Measurements from ENCODE around the gene STRN. TPM values are rescaled to one million over a fixed set of nuclear protein-coding genes. Genes with fewer than 3 reads are reported as not detected.

Gene STRN
- total and polyA plus RNA-seq, 2 experiments from 2014 or later: 6.5 to 12.1 TPM

GRCh38 chr2:36921984-36922383 lies 44.4 kb downstream of the STRN start:
- no peaks in the 10 kb centered on the region for H3K9me3 ChIP-seq (ENCODE audit: low read depth)
- no peak overlapping the region for H3K4me2 ChIP-seq (ENCODE audit: unreplicated experiment)
- no peak overlapping the region for H2AFZ ChIP-seq
- H3K79me2 ChIP-seq (ENCODE audit: insufficient read depth): peaks cover 51% of the 10 kb centered on the region
- in situ Hi-C loops (cut with MboI): no loop called here
- peaks cover 12% of the 10 kb centered on the region for H3K4me1 ChIP-seq (ENCODE audit: insufficient read depth)
- 79 to 84% methylated on average over 3 of the region's 3 CpGs for WGBS, 2 experiments (ENCODE audit: low coverage in 1 of 2, low lambda C conversion rate in 2 of 2, missing lambda C conversion rate in 2 of 2)
- H3K27me3 ChIP-seq (replicated peaks; ENCODE audit: insufficient read depth): no peaks in the 10 kb centered on the region
- H3K36me3 ChIP-seq (ENCODE audit: low read depth): no peaks in the 10 kb centered on the region
- no peak overlapping the region for H3K27ac ChIP-seq
- H3F3A ChIP-seq (ENCODE audit: insufficient read depth): peaks cover 8% of the 10 kb centered on the region; the same call in 1 of the 2 replicates
- no peaks in the 10 kb centered on the region for H3K9me2 ChIP-seq (ENCODE audit: insufficient read depth)
- no peak for TF ChIP-seq EZH2 (IDR thresholded peaks at IDR 0.05; ENCODE audit: insufficient read depth, poor library complexity, severe bottlenecking)
- TF ChIP-seq EZH2phosphoT487 (IDR thresholded peaks at IDR 0.05; ENCODE audit: insufficient read depth, low read depth): no peak
- no peaks in the 10 kb centered on the region for H4K20me1 ChIP-seq (ENCODE audit: insufficient read depth)
- H3K9ac ChIP-seq: no peak overlapping the region
- H3K4me3 ChIP-seq: no peak overlapping the region
- peak; percentile 2 for DNase-seq

GRCh38 chr2:36919041-36919837 lies 47.1 kb downstream of the STRN start:
- Histone ChIP-seq H3K4me3 (no peak overlapping the region), H3K27ac (no peak overlapping the region), H2AFZ (no peak overlapping the region), H4K20me1 (ENCODE audit: insufficient read depth) (no peaks in the 10 kb centered on the region), H3K9ac (no peak overlapping the region), H3K4me1 (ENCODE audit: insufficient read depth) (no peaks in the 10 kb centered on the region), H3K9me2 (ENCODE audit: insufficient read depth) (no peaks in the 10 kb centered on the region), H3K79me2 (ENCODE audit: insufficient read depth) (peaks cover 43% of the 10 kb centered on the region), H3K27me3 (replicated peaks; ENCODE audit: insufficient read depth) (no peaks in the 10 kb centered on the region), H3F3A (ENCODE audit: insufficient read depth) (no peaks in the 10 kb centered on the region), H3K4me2 (ENCODE audit: unreplicated experiment) (no peak overlapping the region), H3K36me3 (ENCODE audit: low read depth) (no peaks in the 10 kb centered on the region), H3K9me3 (ENCODE audit: low read depth) (no peaks in the 10 kb centered on the region)
- TF ChIP-seq EZH2 (IDR thresholded peaks at IDR 0.05; ENCODE audit: insufficient read depth, poor library complexity, severe bottlenecking) (no peak), EZH2phosphoT487 (IDR thresholded peaks at IDR 0.05; ENCODE audit: insufficient read depth, low read depth) (no peak)
- WGBS, 2 experiments (ENCODE audit: low coverage in 1 of 2, low lambda C conversion rate in 2 of 2, missing lambda C conversion rate in 2 of 2): 96 to 97% methylated on average over 7 of the region's 7 CpGs
- in situ Hi-C loops (cut with MboI): no loop called here
- DNase-seq: no peak

- no peaks in the 10 kb centered on the region for H3F3A ChIP-seq (ENCODE audit: insufficient read depth)
- H2AFZ ChIP-seq: no peak overlapping the region
- no peak overlapping the region for H3K4me2 ChIP-seq (ENCODE audit: unreplicated experiment)
- no peaks in the 10 kb centered on the region for H3K9me3 ChIP-seq (ENCODE audit: low read depth)
- H3K4me1 ChIP-seq (ENCODE audit: insufficient read depth): peaks cover under 1% of the 10 kb centered on the region; the same call in 1 of the 2 replicates
- no peak overlapping the region for H3K9ac ChIP-seq
- H3K36me3 ChIP-seq (ENCODE audit: low read depth): no peaks in the 10 kb centered on the region; the same call in 1 of the 2 replicates
- DNase-seq: peak; percentile 33
- no peak overlapping the region for H3K27ac ChIP-seq
- peaks cover 46% of the 10 kb centered on the region for H3K79me2 ChIP-seq (ENCODE audit: insufficient read depth)
- no peaks in the 10 kb centered on the region for H3K27me3 ChIP-seq (replicated peaks; ENCODE audit: insufficient read depth)
- H4K20me1 ChIP-seq (ENCODE audit: insufficient read depth): no peaks in the 10 kb centered on the region
- no peak for TF ChIP-seq EZH2phosphoT487 (IDR thresholded peaks at IDR 0.05; ENCODE audit: insufficient read depth, low read depth)
- TF ChIP-seq EZH2 (IDR thresholded peaks at IDR 0.05; ENCODE audit: insufficient read depth, poor library complexity, severe bottlenecking): no peak
- in situ Hi-C loops (cut with MboI): no loop called here
- H3K4me3 ChIP-seq: no peak overlapping the region
- no peaks in the 10 kb centered on the region for H3K9me2 ChIP-seq (ENCODE audit: insufficient read depth)
These were observed 48.0 kb downstream of the STRN start for GRCh38 chr2:36918307-36918706.

- 100% methylated on average over 1 of the region's 1 CpG for WGBS, 2 experiments (ENCODE audit: low coverage in 1 of 2, low lambda C conversion rate in 2 of 2, missing lambda C conversion rate in 2 of 2)
- no peak overlapping the region for H3K9ac ChIP-seq
- H3K4me2 ChIP-seq (ENCODE audit: unreplicated experiment): no peak overlapping the region
- no peak overlapping the region for H2AFZ ChIP-seq
- in situ Hi-C loops (cut with MboI): no loop called here
- no peaks in the 10 kb centered on the region for H4K20me1 ChIP-seq (ENCODE audit: insufficient read depth)
- no peaks in the 10 kb centered on the region; the same call in 1 of the 2 replicates for H3K36me3 ChIP-seq (ENCODE audit: low read depth)
- no peak overlapping the region for H3K4me3 ChIP-seq
- H3K4me1 ChIP-seq (ENCODE audit: insufficient read depth): peaks cover 10% of the 10 kb centered on the region
- no peak for DNase-seq
- peaks cover 48% of the 10 kb centered on the region for H3K79me2 ChIP-seq (ENCODE audit: insufficient read depth)
- no peaks in the 10 kb centered on the region for H3K9me2 ChIP-seq (ENCODE audit: insufficient read depth)
- no peak overlapping the region for H3K27ac ChIP-seq
- no peaks in the 10 kb centered on the region for H3F3A ChIP-seq (ENCODE audit: insufficient read depth)
- TF ChIP-seq EZH2 (IDR thresholded peaks at IDR 0.05; ENCODE audit: insufficient read depth, poor library complexity, severe bottlenecking) (no peak), EZH2phosphoT487 (IDR thresholded peaks at IDR 0.05; ENCODE audit: insufficient read depth, low read depth) (no peak)
- H3K9me3 ChIP-seq (ENCODE audit: low read depth): no peaks in the 10 kb centered on the region
- H3K27me3 ChIP-seq (replicated peaks; ENCODE audit: insufficient read depth): no peaks in the 10 kb centered on the region
These were observed 50.7 kb downstream of the STRN start for GRCh38 chr2:36915627-36916026.
